IPS-18c (cell line): ENCODE measurements around the gene P2RY8.
"Not testable (repeated sequence)": the region's sequence is repeated elsewhere in the genome, so short reads cannot be mapped to it uniquely, and the experiment has no call there.

Experiments used
- H3K4me3 ChIP-seq: 2 replicates; pipeline ENCODE4 v1.7.0; 2013; ENCODE audit warnings: low read depth, mild to moderate bottlenecking, low read length, moderate library complexity; ENCODE audit not compliant: insufficient read depth
- H3K9me3 ChIP-seq: one replicate; pipeline ENCODE4 v1.6.1; 2013; ENCODE audit warnings: mild to moderate bottlenecking, low read length, moderate library complexity; ENCODE audit not compliant: control insufficient read depth, insufficient read depth

Gene P2RY8

GRCh38 chrX:1444561-1445500, 92.2 kb downstream of the P2RY8 start:
- peaks cover 12% of the 10 kb centered on the region for H3K9me3 ChIP-seq

GRCh38 chrX:1443496-1444075, 93.4 kb downstream of the P2RY8 start:
- peaks cover 6% of the 10 kb centered on the region for H3K9me3 ChIP-seq
- H3K4me3 ChIP-seq, result no peak overlapping the region

More at GRCh38 chrX:1444561-1445500, 92.2 kb downstream of the P2RY8 start:
- H3K4me3 ChIP-seq, result no peak overlapping the region

- Histone ChIP-seq H3K4me3 (no peak overlapping the region), H3K9me3 (peaks cover 2% of the 10 kb centered on the region)
Measured at GRCh38 chrX:1442724-1443367, 94.1 kb downstream of the P2RY8 start.

GRCh38 chrX:1442016-1442665, 94.8 kb downstream of the P2RY8 start:
- H3K4me3 ChIP-seq, result no peak overlapping the region
- peaks cover 2% of the 10 kb centered on the region for H3K9me3 ChIP-seq

GRCh38 chrX:1440506-1440905, 96.5 kb downstream of the P2RY8 start:
- peaks cover 2% of the 10 kb centered on the region for H3K9me3 ChIP-seq

GRCh38 chrX:1435241-1435895, 101.6 kb downstream of the P2RY8 start:
- no peaks in the 10 kb centered on the region for H3K9me3 ChIP-seq
- no peak overlapping the region for H3K4me3 ChIP-seq

More at GRCh38 chrX:1440506-1440905, 96.5 kb downstream of the P2RY8 start:
- no peak overlapping the region for H3K4me3 ChIP-seq

GRCh38 chrX:1434871-1435240, 102.1 kb downstream of the P2RY8 start:
- Histone ChIP-seq H3K9me3 (no peaks in the 10 kb centered on the region), H3K4me3 (no peak overlapping the region)

GRCh38 chrX:1433646-1434357, 103.2 kb downstream of the P2RY8 start:
- no peak overlapping the region for H3K4me3 ChIP-seq
- H3K9me3 ChIP-seq, result no peaks in the 10 kb centered on the region

GRCh38 chrX:1430451-1430850, 106.5 kb downstream of the P2RY8 start:
- Histone ChIP-seq H3K9me3 (no peaks in the 10 kb centered on the region), H3K4me3 (no peak overlapping the region)

GRCh38 chrX:1427756-1428155, 109.2 kb downstream of the P2RY8 start:
- no peaks in the 10 kb centered on the region for H3K9me3 ChIP-seq
- H3K4me3 ChIP-seq, result no peak overlapping the region

- H3K4me3 ChIP-seq, H3K9me3 ChIP-seq: not testable (repeated sequence)
Measured at GRCh38 chrX:1426321-1426720, 110.7 kb downstream of the P2RY8 start.

GRCh38 chrX:1425381-1425780, 111.6 kb downstream of the P2RY8 start:
- Histone ChIP-seq H3K4me3 (no peak overlapping the region), H3K9me3 (peaks cover 4% of the 10 kb centered on the region)

GRCh38 chrX:1424147-1424851, 112.7 kb downstream of the P2RY8 start:
- peaks cover 4% of the 10 kb centered on the region for H3K9me3 ChIP-seq
- H3K4me3 ChIP-seq, result no peak overlapping the region

- Histone ChIP-seq H3K4me3 (no peak overlapping the region), H3K9me3 (peaks cover 4% of the 10 kb centered on the region)
Measured at GRCh38 chrX:1423215-1423614, 113.8 kb downstream of the P2RY8 start.

- no peak overlapping the region for H3K4me3 ChIP-seq
- peaks cover 4% of the 10 kb centered on the region for H3K9me3 ChIP-seq
Measured at GRCh38 chrX:1422135-1422465, 114.9 kb downstream of the P2RY8 start.
